NCI-H345 (cell line): ENCODE data around the gene CD244.
"Not testable (repeated sequence)": the region's sequence is repeated elsewhere in the genome, so short reads cannot be mapped to it uniquely, and the experiment has no call there.

Experiments used
- DNase-seq: peaks from one replicate; lab custom pipeline; 2025; lab: John Stamatoyannopoulos, UW

Gene CD244

GRCh38 chr1:160877221-160877620 lies 14.5 kb upstream of the CD244 start:
- DNase-seq = no peak

- DNase-seq = no peak
Observed at GRCh38 chr1:160876311-160876710, 13.6 kb upstream of the CD244 start.

GRCh38 chr1:160875591-160875990 lies 12.9 kb upstream of the CD244 start:
- DNase-seq = not testable (repeated sequence)

GRCh38 chr1:160874935-160875334 lies 12.2 kb upstream of the CD244 start:
- no peak for DNase-seq

- no peak for DNase-seq
Observed at GRCh38 chr1:160868141-160868540, 5.5 kb upstream of the CD244 start.

GRCh38 chr1:160867651-160868050 lies 5.0 kb upstream of the CD244 start:
- not testable (repeated sequence) for DNase-seq

GRCh38 chr1:160866695-160867260 lies 4.1 kb upstream of the CD244 start:
- DNase-seq = no peak

GRCh38 chr1:160866001-160866694 lies 3.5 kb upstream of the CD244 start:
- DNase-seq = no peak

GRCh38 chr1:160865337-160865736 lies 2.6 kb upstream of the CD244 start:
- no peak for DNase-seq

GRCh38 chr1:160864173-160864572 lies 1.5 kb upstream of the CD244 start:
- DNase-seq = no peak

GRCh38 chr1:160863774-160864131 lies 1.1 kb upstream of the CD244 start:
- DNase-seq = no peak

- DNase-seq = no peak
Observed at GRCh38 chr1:160863061-160863773, 530 bp upstream of the CD244 start.

- DNase-seq = no peak
Observed at GRCh38 chr1:160860840-160861505, 1.7 kb downstream of the CD244 start.

- no peak for DNase-seq
Observed at GRCh38 chr1:160859166-160859565, 3.5 kb downstream of the CD244 start.

GRCh38 chr1:160858507-160858906 lies 4.2 kb downstream of the CD244 start:
- no peak for DNase-seq

- DNase-seq = peak; percentile 56
Observed at GRCh38 chr1:160858097-160858496, 4.6 kb downstream of the CD244 start.

- DNase-seq = no peak
Observed at GRCh38 chr1:160855181-160855981, 7.3 kb downstream of the CD244 start.

- no peak for DNase-seq
Observed at GRCh38 chr1:160853754-160854153, 8.9 kb downstream of the CD244 start.

- DNase-seq = no peak
Observed at GRCh38 chr1:160853014-160853413, 9.7 kb downstream of the CD244 start.

- DNase-seq = no peak
Observed at GRCh38 chr1:160850993-160851392, 11.7 kb downstream of the CD244 start.

- DNase-seq = no peak
Observed at GRCh38 chr1:160850541-160850940, 12.1 kb downstream of the CD244 start.

GRCh38 chr1:160846281-160846680 lies 16.4 kb downstream of the CD244 start:
- no peak for DNase-seq
